GM19324 (cell line): ENCODE data around the gene ACADS.
"Not testable (repeated sequence)": the region's sequence is repeated elsewhere in the genome, so short reads cannot be mapped to it uniquely, and the experiment has no call there.

ENCODE experiments used
- ATAC-seq: cut with Tn5 transposase; IDR thresholded peaks from one replicate; pipeline ENCODE4 v1.9.1; 2021; ENCODE audit warnings: mild to moderate bottlenecking, moderate library complexity; ENCODE audit not compliant: unreplicated experiment, low FRiP score

The ACADS gene

DNA sequence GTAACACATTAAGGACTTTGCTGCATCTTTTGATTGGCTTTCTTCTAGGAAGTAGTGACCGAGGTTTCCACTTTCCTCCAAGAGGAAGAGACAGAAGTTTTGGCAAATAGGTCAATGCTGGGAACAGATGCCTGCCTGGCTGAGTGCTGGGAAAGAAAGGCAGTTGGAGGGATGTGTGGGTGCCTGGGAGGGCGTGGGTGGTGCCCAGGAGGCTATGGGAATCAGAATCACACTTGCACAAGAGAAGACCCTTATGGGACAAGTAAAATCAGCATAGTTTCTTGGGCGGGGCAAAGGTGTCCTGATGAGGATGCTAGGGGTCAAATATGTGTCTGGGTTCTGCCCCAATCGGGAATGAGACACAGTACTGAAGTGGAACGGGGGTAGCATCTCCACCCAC, 906 bp upstream of the ACADS start:
- no peak for ATAC-seq

- no peak for ATAC-seq
These were observed 421 bp upstream of the ACADS start for GRCh38 chr12:120725151-120725658.

DNA sequence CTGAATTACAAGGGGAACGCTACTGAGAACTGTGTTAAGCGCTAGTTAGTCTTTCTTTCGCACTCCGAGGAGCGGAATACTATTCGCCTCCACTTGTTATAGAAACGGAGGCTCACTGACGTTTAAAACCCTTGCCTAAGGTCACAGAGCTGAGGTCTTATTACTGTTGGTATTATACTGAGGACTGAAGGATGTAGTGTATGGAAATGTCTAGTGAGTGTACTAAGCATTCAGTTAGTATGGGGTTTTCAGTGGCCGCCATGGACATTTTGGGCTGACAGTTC, 826 bp downstream of the ACADS start:
- ATAC-seq, result no peak

DNA sequence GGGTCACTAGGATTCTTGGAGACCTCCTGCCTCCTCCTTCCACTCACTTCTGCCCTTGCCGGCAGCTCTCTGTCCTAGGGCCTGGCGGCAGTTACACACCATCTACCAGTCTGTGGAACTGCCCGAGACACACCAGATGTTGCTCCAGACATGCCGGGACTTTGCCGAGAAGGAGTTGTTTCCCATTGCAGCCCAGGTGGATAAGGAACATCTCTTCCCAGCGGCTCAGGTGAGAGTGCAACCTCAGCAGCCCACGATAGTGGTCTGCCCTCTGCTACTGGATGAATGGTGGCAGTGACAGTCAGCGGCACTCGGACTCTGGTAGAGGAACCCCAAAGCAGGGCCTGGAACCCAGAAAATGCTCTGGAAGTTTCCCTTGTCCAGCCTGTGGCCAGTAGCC, 1.3 kb downstream of the ACADS start:
- no peak for ATAC-seq

- not testable (repeated sequence) for ATAC-seq
These were observed 6.6 kb downstream of the ACADS start for GRCh38 chr12:120732198-120732597.

DNA sequence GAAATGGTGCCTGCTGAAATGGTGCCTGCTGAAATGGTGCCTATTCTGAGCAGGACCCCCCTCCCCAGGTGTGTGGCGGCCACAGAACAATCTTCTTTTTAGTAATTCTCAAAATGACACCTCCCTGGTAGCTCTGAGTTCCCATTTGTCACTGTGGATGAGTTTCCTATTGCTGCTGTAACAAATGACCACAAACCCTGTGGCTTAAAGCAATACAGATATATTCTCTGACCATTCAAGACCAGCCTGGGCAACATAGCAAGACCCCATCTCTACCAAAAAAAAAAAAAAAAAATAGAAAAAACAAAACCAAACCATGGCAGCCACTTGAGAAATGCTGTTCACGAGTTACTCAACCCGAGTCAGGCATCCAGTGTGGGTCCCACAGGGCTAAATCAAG, 7.9 kb downstream of the ACADS start:
- ATAC-seq, result no peak

DNA sequence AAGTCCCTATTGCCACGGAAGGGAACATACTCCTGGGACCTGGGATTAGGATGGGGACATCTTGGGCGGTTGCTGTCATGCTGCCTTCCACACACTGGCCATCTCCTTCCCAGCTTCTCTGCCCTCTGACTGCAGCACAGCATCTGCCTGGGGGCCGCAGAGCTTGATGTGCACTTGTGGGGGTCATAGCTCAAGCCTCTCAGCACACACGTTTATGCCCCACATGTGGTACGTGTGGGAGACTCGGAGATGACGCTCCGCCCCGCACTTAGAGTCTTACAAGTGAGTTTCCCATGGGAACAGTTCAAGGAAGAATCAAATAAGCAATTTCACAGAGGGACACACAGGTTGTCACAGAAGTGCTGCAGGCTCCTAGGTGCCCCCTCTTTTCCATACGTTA, 8.6 kb downstream of the ACADS start:
- ATAC-seq, result no peak

DNA sequence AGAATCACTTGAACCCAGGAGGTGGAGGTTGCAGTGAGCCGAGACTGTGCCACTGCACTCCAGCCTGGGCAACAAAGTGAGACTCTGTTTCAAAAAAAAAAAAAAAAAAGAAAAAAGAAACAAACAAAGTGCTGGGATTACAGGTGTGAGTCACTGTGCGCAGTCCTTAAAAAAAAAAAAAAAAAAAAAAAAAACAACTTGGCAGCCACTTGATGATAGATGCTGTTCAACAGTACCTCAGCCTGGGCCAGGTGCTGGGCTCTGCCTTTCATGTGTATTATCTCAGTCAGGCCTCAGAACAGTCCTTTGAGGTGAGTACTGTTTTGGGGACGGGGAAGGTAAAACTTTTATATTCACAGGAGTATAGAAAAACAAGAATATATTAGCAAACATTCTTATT, 9.6 kb downstream of the ACADS start:
- ATAC-seq, result no peak

DNA sequence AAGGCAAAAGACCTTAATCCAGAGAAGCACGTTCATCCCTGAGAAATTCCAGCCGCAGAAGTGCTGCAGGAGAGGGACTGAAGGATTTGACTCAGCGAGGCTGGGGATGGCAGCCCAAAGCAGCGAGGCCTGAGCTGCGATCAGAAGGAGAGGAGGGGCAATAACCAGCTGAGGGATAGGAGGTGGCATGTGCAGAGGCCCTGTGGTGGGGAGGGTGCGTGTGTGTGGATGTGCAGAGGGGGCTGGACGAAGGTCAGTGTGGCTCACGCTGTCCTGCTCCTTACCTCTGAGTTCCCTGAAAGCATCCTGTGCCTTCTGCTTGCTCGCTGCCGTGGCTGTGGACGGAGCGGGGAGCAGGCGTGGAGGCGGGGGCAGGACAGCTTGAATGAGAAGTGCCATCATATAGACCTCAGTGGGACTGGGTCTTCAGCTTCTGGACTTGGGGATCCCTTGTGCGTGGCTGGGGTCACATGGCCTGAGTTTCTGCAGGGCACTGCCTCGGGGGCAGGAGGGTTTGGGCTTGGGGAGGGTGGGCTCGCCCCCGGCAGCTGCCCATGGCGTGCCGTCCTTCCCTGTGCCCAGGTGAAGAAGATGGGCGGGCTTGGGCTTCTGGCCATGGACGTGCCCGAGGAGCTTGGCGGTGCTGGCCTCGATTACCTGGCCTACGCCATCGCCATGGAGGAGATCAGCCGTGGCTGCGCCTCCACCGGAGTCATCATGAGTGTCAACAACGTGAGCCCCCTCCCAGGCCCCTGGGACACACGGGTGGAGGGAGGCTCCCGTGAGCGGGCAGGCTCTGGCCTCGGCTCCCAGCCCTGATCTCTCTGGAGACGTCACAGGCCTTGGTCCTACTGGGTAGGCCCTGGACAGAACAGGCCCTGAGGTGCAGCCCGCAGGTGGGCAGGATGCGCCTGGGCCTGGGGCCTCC, 11.0 kb downstream of the ACADS start:
- ATAC-seq, result no peak

GRCh38 chr12:120737557-120738251, 12.1 kb downstream of the ACADS start:
- ATAC-seq, result no peak

- no peak for ATAC-seq
These were observed 12.8 kb downstream of the ACADS start for GRCh38 chr12:120738252-120739030.

DNA sequence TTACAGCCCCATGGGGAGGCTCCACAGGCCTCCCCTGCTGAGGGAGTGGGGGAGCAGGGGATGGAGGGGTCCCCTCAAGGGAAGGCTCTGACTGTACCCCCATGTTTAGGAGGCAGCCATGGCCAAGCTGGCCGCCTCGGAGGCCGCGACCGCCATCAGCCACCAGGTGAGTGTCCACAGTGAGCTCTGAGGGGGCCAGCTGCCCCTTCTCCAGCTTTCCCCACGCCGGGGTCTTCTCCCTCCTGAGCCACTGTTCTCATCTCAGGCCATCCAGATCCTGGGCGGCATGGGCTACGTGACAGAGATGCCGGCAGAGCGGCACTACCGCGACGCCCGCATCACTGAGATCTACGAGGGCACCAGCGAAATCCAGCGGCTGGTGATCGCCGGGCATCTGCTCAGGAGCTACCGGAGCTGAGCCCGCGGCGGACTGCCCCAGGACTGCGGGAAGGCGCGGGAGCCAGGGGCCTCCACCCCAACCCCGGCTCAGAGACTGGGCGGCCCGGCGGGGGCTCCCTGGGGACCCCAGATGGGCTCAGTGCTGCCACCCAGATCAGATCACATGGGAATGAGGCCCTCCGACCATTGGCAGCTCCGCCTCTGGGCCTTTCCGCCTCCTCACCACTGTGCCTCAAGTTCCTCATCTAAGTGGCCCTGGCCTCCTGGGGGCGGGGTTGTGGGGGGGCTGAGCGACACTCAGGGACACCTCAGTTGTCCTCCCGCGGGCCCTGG, 13.6 kb downstream of the ACADS start:
- no peak for ATAC-seq

DNA sequence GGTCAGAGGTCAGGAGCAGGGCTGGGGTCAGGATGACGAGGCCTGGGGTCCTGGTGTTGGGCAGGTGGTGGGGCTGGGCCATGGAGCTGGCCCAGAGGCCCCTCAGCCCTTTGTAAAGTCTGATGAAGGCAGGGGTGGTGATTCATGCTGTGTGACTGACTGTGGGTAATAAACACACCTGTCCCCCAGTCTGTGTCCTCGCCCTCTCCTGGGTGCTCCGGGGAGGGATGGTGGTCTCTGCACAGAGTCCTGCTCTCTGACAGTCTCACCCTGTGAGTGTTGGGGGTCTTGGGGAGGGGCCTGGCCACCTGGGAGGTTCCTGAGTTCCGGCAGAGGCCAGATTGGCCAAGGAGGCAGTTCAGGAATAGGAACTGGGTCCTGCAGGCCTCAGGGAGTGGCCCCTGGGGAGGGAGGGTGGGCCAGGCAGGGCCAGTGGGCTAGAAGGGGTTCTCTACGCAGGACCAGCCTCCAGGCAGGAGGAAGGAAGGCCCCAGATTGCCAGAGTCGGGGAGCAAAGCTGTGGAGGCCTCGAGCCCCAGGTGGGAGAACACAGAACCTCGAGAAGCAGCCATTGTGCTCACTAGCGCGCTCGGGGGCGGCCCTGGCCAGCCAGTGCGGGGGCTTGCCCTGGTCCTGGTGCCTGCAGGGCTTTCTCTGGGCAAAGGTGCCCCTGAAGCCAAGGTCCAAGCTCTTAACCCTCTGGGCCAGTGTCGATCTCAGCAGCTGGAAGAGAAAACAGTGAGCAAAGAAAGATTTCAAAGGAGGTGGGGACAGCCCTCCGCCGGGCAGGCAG, 14.4 kb downstream of the ACADS start:
- ATAC-seq, result no peak

DNA sequence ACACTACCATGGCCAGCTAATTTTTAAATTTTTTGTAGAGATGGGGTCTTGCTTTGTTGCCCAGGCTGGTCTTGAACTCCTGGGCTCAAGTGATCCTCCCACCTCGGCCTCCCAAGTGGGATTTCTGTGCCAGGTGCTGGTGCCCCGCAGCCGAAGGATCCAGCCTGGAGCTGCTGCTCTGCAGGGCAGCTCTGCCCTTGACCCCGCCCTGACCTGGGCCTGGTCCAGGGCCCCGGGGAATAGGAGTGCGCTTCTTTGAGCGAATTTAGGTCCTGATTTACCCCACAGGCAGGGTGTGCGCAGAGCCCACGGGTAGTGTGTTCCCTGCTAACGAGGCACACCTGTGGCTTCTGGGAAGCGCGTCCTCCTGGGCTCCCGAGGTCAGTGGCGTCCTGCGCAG, 15.2 kb downstream of the ACADS start:
- no peak for ATAC-seq

- no peak for ATAC-seq
These were observed 16.1 kb downstream of the ACADS start for GRCh38 chr12:120741476-120742421.

- ATAC-seq, result no peak
These were observed 19.4 kb downstream of the ACADS start for GRCh38 chr12:120744922-120745493.

DNA sequence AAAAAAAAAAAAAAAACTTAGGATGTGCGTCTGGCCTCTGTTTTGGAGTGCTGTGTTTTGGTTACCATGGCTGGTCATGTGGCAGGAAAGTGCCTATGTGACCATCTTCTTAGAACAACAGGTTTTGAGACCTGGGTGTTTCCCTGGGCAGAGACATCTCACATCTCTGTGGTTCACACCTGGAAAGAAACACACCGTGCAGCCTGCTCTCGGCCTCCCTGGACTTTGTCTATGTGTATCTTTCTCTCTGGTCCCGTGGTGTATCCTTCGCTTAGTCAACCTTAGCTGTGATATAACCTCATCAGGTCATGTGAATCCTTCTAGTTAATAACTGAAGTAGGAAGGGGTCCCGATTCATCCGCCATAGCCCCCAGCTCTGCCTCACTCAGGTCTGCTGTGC, 22.6 kb downstream of the ACADS start:
- ATAC-seq, result no peak

DNA sequence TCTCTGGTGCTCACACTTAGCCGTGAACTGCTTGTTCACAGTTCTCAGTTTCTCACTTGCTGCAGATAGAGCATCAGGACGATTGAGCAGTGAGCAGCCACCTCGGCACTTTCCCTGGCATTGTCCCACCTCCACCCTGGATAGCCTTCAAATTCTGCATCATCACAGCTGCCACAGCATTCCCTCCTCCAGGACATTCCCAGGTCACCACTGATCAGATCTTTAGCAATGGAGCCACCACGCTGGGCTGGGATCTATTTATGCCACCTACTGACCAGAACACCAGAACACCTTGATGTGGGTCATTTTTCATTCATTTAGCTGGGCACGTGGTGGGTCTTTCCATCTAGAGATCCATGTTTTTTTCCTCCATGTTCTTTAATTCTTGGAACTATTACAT, 23.6 kb downstream of the ACADS start:
- no peak for ATAC-seq
